MM.1S (cell line): ENCODE data around the gene BHMT2.

ENCODE experiments used
- EZH2 ChIP-seq: fragments of 300-600 bp; sonication (generic); optimal IDR thresholded peaks from 2 replicates; pipeline ENCODE3; 2017; ENCODE audit warnings: low read depth, mild to moderate bottlenecking, antibody characterized with exemption, low read length, mixed read lengths
- EZH2phosphoT487 ChIP-seq: fragments of 300-600 bp; sonication (generic); IDR thresholded peaks from 2 replicates; pipeline ENCODE4 v1.6.1; 2018; ENCODE audit warnings: antibody characterized with exemption, low read length
- TF ChIP-seq, protein P1 (sequence below): fragments of 300-600 bp; sonication (generic); IDR thresholded peaks from 2 replicates; pipeline ENCODE4 v1.5.1; 2016; ENCODE audit warnings: antibody characterized with exemption, low read length, mixed read lengths

GRCh38 chr5:79111387-79111959 is 41.9 kb downstream of the BHMT2 start, which contains the start of gene BHMT:
- TF ChIP-seq, protein P1, sequence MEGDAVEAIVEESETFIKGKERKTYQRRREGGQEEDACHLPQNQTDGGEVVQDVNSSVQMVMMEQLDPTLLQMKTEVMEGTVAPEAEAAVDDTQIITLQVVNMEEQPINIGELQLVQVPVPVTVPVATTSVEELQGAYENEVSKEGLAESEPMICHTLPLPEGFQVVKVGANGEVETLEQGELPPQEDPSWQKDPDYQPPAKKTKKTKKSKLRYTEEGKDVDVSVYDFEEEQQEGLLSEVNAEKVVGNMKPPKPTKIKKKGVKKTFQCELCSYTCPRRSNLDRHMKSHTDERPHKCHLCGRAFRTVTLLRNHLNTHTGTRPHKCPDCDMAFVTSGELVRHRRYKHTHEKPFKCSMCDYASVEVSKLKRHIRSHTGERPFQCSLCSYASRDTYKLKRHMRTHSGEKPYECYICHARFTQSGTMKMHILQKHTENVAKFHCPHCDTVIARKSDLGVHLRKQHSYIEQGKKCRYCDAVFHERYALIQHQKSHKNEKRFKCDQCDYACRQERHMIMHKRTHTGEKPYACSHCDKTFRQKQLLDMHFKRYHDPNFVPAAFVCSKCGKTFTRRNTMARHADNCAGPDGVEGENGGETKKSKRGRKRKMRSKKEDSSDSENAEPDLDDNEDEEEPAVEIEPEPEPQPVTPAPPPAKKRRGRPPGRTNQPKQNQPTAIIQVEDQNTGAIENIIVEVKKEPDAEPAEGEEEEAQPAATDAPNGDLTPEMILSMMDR, result no peak
- TF ChIP-seq EZH2 (no peak), EZH2phosphoT487 (no peak)
